Amniotic stem cell (primary cell): ENCODE measurements around the gene PLXDC2.

Source experiments
- DNase-seq: peaks from one replicate; lab custom pipeline; 2025; lab: John Stamatoyannopoulos, UW

Gene PLXDC2

GRCh38 chr10:19911886-19912285 is 95.7 kb downstream of the PLXDC2 start:
- no peak for DNase-seq

DNA sequence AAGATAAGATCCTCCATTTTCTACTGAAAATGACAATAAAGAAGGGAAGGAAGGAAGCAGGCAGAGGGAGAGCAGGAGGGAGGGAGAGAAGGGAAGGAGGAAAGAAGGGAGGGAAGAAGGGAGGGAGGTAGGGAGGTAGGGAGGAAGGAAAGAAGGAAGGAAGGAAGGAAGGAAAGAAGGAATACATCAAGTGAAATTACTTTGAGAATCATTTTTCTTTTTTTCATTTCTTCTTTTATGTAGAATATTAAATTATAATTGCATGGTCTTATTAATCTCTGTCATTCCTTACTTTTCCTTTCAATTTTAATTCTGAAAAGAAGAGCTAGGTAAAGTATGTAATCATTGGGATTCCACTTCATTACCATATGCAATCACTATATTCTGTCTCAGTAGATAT is 97.8 kb downstream of the PLXDC2 start:
- DNase-seq, result no peak

DNA sequence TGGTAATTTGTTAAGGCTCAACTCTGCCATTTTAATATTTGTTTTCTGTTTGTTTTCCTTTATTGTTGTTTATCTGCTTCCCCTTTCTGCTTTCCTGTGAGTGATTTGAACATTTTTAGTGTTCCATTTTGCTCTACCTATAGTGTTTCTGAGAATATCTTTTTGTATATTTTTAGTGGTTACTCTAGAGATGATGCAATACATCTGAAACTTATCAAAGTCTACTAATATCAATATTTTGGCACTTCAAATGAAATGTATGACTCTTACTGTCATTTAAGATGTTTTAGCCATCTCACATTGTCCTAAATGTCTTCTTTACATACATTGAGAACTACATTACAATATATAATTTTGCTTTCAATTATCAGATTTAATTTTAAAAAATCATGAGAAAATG is 98.9 kb downstream of the PLXDC2 start:
- DNase-seq, result no peak

DNA sequence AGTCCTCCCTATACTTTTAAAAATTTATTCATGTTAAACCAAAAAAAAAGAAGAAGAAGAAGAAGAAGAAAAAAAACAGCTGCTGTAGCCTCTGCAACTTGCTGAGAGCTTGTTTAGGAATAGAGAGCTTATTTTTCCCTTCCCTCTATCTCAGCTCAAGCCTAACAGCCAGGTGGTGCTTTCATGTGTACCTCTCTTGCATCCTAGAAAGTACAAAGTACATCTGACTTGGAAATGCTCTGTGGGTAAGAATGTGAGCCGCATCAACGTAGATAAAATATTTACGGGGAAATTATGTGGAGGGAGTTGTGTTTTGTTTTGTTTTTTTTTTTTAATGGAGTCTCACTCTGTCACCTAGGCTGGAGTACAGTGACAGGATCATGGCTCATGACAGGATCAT is 99.6 kb downstream of the PLXDC2 start:
- no peak for DNase-seq

- no peak for DNase-seq
These were observed 101.7 kb downstream of the PLXDC2 start for GRCh38 chr10:19917751-19918478.

DNA sequence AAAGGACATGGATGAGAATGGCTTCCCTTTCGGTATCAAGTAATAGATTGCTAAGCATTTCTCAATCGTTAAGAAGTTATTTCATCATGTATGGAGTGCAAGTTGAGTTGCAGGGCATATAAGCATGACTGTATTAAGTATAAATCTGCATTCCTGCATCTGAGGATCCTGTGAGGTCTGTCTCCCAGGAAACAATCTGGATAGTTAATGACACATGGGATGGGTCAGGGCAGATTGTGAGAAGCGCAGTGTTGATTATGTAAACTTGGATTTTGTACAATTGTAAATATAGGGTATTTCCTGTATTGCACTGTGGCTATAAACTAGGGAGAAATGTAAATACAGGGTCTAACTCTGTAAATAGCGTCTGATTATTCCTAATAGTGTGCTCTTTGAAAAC is 102.6 kb downstream of the PLXDC2 start:
- no peak for DNase-seq

DNA sequence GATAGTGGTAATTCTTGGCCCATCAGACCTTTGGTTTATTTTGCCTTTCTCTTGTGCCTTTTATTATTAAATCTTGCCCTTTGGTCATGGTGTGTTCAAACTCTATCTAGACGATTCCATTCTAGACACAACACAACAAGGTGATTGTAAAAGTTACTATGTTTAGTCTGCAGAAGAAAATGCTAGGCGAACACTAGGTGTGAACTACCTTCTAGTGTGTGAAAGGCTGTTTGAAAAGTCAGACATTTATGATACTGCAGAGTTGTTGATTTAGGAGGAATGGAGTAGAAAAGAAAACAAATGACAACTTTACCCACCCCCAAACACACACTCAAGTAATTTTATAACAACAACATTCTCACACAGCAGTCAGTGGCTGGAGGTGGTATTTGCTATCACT is 103.4 kb downstream of the PLXDC2 start:
- DNase-seq, result no peak

DNA sequence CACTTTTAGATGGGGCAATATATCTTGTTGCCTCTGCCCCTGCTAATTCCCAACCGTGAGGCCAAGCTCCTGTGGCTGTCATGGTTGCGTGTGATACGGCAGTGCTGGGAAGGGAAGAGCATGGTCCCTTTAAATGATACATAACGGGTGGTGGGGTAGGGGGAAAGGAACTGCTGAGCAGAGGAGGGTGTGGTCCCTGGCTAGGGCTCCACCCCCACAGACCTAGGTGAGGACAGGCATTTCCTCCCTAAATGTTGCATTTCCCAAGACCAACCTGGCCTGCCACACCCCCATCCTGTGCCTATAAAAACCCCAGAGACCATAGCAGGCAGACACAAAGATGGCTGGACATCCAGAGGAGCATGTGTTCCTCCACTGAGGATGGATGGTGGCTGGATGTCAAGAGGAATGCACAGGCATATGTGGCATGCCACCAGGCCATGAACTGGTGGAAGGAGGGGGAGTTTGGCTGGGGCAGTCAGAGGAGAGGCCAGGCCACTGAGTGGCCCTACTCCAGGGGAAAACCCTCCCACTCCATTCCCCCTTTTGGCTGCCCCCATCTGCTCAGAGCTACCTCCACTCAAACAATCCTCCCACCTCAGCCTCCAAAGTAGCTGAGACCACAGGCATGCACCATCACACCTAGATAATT is 104.0 kb downstream of the PLXDC2 start:
- no peak for DNase-seq

DNA sequence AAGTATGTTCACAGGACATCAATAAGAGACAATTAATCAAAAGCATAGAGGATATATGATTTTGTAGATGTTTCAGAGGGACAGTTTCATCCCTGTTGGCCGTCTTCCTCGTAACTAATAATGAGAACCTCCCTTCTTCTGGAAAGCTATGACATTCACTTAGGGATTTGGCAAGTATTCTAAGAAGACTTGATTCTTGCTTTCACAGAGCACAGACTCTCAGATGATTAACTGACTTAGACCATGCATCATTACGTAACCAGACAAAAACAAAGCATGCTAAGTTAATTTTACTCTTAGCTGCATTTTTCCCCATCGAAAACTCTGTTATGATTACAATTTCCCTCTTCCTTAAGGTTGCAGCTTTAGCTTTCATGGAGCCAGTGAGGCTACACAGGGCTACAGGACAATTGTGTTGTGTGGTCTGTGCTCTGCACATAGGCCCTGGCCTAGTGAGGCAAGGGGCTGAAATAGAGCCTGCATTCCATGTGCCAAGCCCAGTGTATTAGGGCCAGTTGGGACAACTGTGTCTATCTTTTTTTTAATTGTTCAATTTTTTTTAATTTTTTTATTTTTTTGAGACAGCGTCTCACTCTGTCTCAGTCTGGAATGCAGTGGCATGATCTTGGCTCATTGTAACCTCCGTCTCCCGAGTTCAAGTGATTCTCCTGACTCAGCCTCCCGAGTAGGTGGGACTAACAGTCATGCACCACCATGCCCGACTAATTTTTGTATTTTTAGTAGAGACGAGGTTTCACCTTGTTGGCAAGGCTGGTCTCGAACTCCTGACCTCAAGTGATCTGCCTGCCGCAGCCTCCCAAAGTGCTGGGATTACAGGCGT is 105.3 kb downstream of the PLXDC2 start:
- no peak for DNase-seq

DNA sequence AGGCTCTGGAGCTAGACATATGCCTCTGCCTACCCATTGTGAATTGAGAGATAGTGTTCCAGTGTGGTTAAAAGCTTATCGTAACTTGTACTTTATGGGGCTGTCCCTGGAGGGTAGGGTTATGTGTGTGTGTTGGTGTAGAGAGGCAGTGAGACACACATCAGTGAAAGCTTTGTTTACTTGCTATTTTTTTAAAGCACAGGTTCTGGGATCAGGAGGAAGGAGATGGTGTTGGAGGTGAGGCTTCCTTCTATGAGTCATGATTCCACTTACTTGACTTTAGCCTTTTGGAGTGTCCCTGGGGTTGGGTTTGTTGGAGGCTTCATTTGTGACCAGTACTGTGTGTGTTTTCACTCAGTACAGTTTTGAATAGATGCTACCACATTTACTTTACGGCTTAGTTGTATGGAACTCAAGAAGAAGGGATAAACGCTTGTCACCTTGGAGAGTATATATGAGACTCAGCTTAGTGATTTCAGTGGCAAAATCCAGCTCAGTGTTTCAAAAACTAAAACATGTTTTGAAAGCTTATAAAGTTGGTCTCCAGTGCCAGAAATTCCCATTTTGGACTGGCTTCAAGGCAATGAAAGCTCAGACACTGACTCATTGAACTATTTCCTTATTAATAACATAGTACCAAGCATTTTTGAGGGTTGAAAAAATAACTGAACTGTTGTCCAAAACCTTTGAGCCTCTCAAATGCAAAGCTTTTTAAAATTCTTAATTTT is 106.2 kb downstream of the PLXDC2 start:
- DNase-seq, result no peak

- DNase-seq, result no peak
These were observed 108.8 kb downstream of the PLXDC2 start for GRCh38 chr10:19925064-19925463.

DNA sequence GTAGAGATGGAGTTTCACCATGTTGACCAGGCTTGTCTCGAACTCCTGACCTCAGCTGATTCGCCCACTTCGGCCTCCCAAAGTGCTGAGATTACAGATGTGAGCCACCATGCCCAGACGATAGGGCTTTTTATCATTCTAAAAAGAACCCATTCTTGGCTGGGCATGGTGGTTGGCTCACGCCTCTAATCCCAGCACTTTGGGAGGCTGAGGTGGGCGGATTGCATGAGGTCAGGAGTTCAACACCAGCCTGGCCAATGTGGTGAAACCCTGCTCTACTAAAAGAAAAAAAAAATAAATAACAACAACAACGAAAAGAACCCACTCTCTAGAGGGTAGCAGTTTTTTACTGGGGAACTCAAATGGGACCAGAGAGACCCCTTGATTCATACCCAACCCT is 112.7 kb downstream of the PLXDC2 start:
- DNase-seq, result no peak

DNA sequence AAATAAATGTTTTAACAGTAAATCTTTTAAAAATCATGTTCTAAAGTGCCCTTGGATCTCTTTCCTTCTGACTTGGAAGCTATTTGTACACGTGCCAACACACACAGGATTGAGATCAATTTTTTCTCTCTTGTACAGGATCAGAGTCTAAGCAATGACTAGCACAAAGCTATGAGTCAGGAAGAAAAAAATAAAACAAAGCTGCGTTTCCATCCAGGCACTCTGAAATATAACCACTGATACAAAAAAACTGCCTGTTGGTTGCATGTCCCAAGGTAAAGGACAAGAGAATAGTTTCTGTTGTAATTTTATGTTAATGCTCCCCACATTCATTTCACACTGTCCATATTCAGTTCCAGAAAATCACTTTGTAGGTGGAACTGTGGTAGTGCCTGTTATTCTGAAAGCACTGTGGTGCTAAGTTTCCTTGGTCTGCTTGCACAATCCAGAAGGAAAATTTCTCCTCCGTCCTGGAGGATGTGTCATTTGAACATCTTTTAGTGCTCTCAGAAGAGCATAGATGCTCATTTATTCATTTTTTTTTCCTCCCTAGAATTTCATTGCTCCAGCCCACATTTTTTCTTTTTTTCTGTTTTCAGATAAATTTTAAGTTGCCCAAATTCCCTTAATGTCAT is 113.4 kb downstream of the PLXDC2 start:
- no peak for DNase-seq

GRCh38 chr10:19930936-19931893 is 115.0 kb downstream of the PLXDC2 start:
- no peak for DNase-seq

DNA sequence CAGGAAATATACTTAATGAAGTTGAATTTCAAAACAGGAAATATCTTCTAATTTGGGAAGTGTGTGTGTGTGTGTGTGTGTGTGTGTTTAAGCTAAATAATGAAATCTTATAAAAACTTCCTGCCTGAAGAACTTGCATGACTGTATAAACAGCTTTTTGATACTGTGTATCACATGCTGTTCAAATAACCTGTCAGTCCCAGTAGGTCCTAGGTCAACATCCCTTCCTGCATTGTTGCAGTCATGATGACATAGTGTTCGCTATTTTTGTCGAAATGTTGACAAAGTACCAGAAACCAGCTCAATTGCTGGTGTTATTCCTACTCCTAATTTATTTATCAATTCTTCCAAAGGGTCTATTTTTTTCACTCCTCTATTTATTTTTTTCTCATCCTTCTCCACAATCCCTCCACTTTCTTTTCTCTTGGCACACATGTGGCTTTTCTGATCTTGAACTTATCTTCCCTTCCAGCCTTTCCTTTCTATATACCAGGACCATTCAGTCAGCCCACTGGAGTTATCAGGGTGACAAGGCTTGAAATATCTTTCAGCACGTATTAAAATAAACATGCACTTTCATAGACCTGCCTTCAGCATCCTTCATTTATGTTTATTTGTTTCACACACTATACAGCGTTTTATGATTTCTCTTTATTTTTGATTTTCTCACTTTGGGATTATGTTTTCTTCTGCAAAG is 115.8 kb downstream of the PLXDC2 start:
- DNase-seq, result no peak

- no peak for DNase-seq
These were observed 116.7 kb downstream of the PLXDC2 start for GRCh38 chr10:19932806-19933371.

DNA sequence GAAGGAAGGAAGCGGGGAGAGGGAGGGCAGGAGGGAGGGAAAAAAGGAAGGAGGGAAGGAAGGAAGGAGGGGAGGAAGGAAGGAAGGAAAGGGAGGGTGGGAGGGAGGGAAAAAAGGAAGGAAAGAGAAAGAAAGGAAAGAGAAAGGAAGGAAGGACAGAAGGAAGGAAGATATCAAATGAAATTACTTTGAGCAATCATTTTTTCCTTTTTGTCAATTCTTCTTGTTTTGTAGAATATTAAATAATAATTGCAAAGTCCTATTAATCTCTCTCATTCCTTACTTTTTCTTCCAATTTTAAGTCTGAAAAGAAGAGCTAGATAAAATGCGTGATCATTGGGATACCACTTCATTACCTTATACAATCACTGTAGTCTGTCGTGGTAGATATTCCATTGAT is 117.5 kb downstream of the PLXDC2 start:
- no peak for DNase-seq

GRCh38 chr10:19935176-19935575 is 118.9 kb downstream of the PLXDC2 start:
- no peak for DNase-seq

GRCh38 chr10:19936289-19936688 is 120.1 kb downstream of the PLXDC2 start:
- no peak for DNase-seq

DNA sequence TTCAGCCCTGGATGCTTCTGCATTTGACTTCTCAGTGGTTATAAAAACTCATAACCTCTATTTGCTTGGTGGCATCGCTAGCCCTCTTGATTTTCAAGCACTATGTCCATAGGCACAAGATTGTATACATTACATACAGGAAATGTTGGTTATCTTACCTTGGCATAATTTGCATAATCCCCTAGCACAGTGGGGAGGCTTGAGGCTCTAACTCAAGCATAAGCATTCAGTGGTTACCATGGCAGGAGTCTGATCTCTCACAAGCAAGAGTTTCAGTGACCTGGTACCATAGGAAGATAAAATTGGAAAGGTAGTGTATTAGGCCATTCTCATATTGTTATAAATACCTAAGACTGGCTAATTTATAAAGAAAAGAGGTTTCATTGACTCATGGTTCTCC is 121.8 kb downstream of the PLXDC2 start:
- no peak for DNase-seq
